NCI-H446 treated with DMSO at 0.1 percent for 48 hours (cell line): ENCODE data around the gene INTS3.
A peak's percentile ranks its signal among the peaks of the same experiment; 100 is the strongest.
"Not testable (repeated sequence)": the region's sequence is repeated elsewhere in the genome, so short reads cannot be mapped to it uniquely, and the experiment has no call there.

Experiments used
- DNase-seq: peaks from one replicate; lab custom pipeline; 2025; lab: John Stamatoyannopoulos, UW

INTS3 gene

DNA sequence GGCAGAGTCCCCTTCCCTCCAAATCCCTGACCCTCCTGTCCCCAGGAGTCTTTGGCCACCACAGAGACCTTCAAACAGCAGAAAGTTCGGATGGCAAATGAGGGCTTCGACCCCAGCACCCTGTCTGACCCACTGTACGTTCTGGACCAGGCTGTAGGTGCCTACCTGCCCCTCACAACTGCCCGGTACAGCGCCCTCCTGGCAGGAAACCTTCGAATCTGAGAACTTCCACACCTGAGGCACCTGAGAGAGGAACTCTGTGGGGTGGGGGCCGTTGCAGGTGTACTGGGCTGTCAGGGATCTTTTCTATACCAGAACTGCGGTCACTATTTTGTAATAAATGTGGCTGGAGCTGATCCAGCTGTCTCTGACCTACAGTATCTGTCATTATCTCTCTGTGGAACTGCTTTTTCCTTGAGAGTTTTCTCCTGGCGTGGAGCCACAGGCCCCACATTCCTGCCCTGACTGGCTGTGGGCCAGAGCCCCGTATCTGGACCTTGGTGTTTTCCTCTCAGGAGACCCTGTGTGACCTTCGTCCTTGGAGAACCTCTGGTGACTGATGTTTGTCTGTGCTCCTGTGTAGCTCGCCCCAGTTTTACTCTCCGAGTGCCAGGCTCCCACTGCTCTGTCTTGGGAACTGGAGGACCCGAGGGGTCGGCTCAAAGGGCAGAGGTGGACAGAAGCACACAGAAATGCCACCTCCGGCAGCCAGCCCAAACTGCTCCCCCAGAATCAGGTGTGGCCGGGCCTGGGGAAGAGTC is 52.1 kb downstream of the INTS3 start:
- DNase-seq: no peak

DNA sequence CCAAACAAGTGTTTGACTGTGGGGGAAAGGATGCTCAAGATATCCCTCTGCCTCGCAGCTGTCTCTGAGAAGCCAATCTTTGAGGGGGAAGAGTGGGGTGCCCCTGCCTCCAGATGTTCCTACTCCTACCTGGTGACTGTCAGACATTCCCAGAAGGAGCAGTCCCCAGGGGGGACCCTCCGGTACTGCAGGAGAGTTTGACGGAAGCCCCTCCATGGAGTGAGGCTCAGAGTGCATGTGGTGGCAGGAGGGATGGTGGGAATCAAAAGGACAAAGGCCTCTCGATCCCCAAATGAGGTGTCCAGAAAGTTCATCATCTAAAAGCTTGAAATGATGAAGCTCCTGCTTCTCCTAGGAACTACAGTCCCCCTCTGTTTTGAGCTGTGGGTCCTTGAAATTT is 52.7 kb downstream of the INTS3 start:
- DNase-seq: no peak

DNA sequence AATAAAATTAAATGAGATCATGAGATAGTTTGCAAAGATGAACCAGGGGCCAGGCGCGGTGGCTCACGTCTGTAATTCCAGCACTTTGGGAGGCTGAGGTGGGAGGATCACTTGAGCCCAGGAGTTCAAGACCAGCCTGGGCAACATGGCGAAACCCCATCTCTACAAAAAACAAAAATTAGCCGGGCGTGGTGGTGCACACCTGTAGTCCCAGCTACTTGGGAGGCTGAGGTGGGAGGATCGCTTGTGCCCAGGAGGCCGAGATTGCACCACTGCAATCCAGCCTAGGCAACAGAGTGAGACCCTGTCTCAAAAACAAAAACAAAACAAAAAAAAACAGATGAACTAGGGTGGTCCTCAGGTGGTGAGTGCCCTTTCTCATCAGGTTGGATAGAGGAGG is 54.8 kb downstream of the INTS3 start:
- DNase-seq: not testable (repeated sequence)

DNA sequence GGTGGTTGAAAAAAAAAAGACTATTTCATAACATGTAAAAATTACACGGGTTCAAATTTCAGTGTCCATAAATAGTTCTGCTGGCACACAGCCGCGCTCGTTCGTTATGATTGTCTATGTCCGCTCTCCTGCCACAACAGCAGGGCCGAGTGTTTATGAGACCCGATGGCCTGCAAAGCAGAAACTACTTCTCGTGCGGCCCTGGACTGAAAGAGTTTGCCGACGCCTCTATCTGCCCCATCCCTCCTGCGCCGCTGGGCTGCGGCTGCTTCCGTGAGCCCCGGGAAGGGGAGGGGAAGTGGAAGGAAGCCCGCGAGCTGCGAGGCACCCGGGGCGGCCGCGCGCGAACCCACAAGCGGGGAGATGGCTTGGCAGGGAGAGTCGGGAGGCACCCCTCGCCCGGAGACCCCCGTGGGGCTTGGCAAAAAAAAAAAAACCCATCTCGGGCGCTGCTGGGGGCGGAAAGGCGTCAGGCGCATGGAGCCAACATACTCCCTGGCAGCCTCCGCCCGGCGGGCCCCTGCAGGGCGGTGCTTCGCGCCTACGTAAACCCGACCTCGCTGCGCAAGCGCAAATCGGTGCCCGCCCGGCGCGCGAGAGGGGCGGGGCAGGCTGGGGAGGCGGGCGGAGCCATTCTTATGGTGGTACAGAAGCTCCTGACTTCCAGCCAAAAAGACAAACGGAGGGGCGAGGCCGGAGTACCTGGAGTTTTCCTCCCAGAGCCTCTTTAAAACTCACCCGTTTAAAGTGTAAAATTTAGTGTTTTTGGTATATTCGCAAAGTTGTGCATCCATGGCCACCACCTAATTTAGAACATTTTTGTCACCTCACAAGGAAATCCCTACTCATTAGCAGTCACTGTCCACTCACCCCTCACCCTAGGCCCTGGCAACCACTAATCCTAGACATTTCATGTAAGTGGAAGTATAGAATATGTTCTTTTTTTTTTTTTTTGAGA is 55.7 kb downstream of the INTS3 start:
- DNase-seq: peak; percentile 91

DNA sequence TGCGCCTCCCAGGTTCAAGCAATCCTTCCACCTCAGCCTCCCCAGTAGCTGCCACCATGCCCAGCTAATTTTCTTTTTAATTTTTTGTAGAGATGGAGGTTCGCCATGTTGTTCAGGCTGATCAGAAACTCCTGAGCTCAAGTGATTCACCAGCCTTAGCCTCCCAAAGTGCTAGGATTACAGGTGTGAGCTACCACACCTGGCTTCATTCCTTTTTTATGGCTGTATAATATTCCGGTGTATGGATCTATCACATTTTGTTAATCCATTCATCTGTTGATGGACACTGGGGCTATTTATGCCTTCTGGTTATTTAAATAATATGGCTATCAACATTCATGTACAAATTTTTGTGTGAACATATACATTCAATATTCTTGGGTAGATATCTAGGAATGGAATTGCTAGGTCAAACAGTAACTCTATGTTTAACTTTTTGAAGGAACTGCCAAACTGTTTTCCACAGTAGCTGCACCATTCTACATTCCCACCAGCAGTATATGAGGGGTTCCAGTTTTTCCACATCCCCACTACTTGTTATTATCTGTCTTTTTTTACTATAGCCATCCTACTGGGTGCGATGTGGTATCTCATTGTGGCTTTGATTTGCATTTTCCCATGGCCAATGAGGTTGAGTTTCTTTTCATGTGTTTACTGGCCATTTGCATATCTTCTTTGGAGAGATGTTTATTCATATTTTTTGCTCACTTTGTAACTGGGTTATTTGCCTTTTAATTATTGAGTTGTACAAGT is 58.4 kb downstream of the INTS3 start:
- DNase-seq: no peak

DNA sequence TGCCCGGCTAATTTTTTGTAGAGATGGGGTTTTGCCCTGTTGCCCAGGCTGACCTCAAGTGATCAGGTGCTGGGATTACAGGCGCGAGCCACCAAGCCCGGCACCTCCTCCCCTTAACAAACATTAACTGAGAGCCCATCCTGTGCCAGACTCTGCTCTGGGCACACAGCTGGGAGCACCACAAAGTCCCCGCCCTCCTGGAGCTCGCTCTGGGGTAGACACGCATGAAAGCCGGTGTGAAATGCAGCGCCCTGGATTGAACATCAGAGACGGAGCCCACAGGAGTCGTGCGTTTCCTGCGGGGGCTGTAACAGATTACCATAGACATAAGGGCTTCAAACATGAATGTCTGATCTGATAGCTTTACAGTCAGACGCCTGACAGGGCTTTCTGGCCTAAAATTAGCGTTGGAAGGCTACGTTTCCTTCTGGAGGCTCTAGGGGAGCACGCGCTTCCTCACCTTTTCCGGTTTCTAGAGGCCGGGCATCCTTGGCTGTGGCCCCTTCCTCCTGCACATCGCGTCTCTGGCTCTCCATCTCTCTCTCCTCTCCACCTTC is 61.7 kb downstream of the INTS3 start:
- no peak for DNase-seq

DNA sequence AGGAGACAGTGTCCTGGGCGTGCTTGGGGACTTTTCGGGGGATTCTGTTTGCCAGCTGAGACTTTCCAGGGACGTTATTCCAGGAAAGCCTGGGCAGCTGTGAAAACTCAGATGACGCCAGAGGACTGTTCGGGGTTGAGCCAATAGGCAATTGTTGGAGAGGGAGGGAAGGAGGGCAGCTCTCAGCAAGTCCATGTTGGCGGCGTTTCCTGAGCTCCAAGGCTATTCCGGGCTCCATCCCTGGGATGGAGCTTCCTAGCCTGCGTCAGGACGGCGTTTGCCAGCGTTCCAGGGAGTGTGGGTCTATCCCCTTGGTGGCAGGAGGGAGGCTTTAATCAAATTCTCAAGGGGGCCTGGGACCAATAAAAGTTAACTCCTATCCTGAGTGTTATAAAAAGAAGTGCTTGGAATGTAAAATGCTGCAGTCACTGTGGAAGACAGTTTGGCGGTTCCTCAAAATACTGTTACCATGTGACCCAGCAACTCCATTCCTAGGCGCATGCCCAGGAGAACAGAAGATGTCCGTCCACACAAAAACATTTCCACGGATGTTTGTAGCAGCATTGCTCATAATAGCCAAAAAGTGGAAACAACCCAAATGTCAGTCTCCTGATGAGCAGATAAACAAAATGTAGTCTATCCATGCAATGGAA is 62.6 kb downstream of the INTS3 start:
- no peak for DNase-seq

DNA sequence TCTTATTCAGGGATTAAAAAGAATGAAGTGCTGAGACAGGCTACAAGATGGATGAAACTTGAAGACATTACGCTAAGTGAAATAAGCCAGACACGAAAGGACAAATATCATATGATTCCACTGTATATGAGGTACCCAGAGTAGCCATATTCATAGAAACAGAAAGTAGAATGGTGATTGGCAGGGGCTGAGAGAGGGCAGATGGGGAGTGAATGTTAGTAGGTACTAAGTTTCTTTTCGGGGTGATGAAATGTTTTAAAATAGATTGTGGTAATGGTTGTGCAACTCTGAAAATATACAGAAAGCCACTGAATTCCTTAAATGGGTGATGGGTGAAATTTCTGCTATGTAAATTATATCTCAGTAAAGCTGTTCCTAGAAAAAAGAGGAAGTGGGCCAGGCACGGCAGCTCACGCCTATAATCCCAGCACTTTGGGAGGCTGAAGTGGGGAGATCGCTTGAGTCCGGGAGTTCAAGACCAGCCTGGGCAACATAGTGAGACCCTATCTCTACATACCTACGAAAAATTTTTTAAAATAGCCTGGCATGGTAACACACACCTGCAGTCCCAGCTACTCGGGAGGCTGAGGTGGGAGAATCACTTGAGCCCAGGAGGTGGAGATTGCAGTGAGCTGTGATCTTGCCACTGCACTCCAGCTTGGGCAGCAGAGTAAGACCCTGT is 63.3 kb downstream of the INTS3 start:
- DNase-seq: no peak

DNA sequence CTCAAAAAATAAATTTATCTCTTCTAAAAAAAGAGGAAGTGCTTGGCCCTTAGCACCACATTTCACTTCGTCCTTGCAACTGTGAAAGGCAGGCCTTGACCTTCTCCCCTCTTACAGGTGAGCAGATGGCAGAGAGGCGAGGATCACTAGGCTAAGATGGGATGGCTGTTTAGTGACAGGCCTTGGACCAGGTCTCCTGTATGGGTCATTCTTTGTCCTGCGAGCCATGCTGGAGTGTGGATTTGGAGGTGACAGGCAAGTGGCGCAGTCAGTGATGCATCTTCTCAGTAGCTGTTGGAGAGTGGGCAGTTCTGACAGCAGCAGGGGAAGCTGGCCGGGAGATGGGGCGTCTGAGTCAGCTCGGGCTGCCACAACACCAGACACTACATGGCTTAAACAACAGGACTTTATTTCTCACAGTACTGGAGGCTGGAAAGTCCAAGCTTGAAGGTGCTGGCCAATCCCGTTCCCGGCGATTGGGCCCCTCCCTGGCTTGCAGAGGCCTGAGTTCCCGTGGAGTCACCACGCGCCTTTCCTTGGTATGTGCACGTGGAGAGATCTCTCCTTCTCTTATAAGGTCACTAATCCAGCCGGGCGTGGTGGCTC is 63.9 kb downstream of the INTS3 start:
- no peak for DNase-seq

DNA sequence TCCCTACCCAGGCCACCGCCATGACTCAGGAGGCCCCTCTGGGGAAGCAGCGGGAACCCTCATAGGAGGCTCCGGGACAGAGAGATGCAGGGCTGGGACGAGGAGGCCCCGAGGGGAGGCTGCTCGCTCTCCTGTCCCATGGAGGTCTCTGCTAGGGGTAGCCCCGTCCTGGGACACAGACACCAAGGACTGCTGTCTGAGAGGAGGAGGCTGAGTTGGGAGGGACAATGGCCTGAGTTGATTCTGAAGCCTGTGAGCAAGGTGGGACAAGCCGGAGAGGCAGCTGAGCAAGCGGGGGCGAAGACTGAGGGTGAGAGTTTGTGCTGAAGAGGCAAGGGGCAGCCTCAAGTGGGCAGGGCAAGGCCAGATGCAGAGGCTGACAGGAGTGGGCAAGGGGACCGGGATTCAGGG is 64.8 kb downstream of the INTS3 start:
- DNase-seq: no peak

DNA sequence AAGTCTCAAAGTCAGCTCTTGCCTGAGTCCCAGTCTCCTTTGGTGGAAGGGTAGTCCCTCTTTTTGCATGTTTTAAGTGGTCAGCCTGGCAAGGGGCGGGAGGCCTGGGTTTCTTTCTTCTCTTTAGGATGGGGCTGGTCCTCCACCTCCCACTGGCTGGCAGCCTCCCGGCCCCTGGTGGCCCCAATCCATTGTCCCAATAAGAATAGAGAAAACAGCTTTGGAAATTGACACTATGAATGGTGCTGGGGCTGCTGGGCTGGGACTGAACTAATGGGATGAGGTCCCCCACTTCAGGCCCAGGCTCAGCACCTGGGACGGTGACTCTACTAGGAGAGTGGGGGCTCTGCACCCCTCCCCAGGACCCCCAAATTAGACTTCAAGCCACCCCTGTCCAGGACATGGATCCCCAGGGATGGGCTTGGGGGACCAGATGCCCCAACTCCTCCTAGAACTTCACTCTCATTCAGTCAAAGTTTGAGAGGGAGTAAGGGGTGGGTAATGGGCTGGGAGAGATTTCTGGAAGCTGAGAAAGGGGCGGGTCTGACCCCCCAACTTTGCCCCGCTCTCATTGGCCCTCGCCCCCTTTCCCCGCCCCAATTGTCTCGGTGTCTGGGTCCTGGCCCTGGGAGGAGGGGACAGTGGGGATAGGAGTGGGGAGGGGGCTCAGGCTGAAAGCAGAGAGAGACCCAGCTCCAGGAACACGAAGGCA is 65.6 kb downstream of the INTS3 start:
- no peak for DNase-seq

DNA sequence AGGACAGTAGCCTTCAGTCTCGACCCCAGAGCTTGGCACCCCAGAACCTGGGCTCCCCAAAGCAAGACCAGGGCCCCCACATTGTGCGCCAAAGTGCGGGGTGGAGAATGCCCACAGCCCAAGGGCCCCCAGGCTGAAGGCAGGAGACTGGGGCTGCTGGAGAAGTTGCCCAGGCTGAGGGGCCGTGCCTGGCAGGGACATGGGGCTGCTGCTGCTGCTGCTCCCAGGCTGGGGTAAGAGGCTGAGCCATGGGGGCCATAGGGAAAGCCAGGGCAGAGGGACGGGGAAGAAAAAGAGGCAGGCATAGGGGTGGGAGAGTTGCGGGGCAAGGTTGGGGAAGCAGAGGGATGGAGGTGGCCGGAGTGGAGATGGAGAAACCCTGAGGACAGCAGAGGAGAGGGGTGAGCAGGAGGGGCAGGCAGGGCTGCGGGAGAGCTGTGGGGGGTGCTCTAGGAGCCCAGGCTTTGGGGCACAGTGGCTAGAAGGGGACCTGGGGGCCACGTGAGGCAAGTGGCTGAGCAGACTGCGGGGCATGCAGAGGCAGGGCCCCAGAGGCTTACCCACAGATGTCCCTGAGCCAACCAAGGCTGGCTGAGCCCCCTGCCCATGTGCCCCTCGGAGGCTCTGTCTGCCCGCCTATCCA is 66.2 kb downstream of the INTS3 start:
- DNase-seq: no peak

DNA sequence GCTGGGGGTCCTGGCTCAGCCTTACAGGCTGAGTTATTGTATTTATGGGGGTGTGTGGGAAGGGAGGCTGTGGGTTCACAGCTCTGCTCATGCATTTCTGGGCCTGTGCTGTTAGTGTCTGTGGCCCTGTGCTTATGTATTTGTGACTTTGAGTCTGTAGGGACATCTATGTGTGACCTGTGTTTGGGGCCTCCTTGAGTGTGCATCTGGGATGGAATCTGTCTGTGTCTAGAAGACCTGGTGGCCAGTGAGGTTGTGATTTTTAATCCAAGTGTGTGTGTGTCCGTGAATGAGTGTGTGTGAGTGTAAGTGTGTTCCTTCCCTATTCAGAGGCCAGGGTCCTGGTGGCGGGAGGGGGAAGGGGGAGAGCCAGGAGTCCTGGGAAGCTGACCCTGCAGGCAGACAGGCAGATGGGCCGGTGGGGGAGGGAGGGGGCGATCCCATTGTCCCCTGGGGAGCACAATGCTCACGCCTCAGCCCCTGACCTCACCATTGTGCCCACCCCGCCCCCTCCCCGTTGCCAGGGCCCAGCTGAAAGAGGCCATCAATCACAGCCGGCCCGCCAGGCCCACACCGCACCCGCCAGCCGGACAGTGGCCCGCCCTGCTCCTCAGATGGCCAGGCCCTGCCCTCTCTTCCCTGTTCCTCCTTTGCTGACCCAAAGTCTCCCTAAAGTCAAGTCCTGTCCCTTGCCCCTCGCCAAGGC is 66.9 kb downstream of the INTS3 start:
- DNase-seq: no peak

DNA sequence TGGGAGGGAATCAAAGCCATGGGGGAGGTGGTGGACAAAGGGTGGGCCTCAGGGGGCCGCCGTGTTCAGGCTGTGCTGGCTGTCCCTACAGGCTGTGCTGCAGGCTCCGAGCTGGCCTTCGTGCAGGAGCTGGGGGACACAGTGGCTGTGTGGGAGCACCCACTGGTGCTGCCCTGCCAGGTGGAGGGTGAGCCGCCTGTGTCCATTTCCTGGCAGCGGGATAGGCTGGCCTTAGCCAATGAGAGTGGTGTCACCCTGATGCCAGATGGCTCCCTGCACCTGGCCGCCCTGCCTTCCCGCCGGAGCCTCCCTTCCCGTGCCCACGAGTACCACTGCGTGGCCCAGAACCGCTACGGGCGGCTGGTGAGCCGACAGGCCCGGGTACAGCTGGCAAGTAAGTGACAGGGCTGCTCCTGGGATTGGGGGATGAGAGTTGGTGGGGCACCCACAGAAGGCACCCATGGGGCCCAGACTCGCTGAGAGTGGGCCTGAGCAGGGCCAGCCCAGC is 67.5 kb downstream of the INTS3 start:
- no peak for DNase-seq

DNA sequence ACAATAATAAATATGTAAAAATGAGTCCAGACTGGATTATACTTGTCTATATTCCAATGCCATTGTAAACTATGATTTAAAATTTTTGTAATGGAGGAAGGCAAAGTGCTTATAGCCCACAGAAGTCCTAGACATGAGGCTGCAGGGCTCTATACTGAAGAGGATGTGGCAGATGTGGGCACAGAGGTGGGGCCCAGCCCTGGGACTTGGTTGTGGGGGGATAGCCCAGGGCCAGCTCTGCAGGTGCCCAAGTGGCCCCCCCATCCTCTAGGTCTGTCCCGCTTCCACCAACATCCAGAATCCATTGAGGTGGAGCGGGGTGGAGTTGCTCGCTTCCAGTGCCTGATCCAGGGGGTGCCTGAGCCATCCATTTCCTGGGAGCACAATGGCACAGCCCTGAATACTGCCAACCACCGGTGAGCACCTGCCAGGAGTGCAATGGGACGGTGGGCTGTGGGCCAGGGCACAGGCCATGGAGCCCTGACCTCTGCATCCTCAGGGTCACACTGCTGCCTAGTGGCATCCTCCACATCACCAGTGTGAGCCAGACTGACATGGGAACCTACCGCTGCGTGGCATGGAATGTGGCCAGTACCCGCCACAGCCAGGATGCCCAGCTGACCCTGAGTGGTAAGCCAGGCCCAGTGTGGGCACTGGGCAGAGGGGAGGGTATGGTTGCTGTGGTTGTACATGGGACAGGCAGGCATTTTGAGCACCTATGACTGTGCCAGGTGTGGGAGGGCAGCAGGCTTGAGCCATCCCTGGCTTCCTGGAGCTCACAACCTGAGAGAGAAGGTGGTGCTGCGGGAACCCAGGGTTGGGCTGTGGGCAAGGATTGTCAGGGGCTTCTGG is 68.3 kb downstream of the INTS3 start:
- DNase-seq: no peak

DNA sequence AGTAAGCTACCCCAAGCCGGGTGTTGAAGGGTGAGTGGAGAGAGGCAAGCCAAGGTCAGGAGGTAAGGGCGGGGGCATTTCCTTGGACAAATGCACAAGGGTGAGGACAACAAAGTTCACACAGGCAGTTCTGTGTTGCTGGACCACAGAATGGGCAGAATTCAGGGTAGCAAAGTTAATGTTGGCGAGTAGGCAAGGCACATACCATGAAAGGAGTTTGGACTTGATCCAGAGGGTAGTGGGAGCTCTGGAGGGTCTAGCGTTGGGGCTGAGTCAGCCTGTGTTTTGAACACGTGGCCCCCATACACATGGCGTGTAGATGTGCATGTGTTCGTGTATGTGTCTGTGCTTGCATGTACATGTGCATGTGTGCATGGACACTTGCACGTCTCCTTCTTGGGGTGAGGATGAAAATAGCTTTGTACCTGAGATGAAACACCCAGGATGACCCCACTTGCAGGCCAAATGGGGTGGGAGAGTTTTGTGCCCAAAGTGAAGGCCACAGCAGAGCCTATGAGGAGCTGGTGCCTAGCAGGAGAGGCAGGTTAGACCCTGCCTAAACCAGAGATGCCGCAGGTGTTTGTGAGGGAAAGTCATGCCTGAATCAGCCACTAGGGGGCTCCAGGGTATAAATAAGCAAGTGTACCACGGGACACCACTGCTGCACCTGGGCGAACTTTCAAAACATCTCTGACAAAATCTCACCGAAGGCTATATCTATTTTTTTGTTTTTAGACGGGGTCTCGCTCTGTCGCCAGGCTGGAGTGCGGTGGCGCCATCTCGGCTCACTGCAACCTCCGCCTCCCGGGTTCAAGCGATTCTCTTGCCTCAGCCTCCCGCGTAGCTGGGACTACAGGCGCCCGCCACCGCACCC is 69.2 kb downstream of the INTS3 start:
- DNase-seq: peak; percentile 33

DNA sequence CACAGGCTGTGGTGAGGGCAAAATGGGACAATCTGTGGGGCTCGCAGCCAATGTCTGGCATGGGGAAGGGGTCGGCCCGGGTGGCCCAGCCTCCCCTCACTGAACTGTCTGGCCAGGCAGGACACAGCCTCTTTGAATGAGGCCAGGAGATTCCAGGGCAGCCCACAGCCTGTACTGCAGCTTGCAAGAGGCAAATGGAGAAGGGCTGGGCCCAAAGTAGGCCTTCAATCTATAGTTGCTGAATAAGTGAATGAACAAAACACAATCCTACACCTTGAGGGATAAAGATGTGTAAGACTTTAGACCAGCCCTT is 70.6 kb downstream of the INTS3 start:
- no peak for DNase-seq
